Measurements from ENCODE around the gene FAS.

The FAS gene

GRCh38 chr10:89035461-89035860, 44.9 kb downstream of the FAS start:
- DNase-seq (ENCODE audit: low read depth) = no peak

DNA sequence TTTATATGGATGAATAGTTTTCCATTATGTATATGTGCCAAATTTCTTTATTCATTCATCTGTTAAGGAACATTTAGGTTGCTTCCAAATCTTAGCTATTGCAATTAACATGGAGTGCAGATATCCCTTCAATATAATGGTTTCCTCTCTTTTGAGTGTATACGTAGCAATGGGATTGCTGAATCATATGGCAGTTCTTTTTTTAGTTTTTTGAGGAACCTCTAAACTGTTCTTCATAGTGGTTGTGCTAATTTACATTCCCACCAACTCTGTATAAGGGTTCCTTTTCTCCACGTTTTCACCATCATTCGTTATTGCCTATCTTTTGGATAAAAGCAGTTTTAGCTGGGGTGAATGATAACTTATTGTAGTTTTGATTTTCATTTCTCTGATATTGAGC, 46.5 kb downstream of the FAS start:
- DNase-seq (ENCODE audit: low read depth) = no peak

DNA sequence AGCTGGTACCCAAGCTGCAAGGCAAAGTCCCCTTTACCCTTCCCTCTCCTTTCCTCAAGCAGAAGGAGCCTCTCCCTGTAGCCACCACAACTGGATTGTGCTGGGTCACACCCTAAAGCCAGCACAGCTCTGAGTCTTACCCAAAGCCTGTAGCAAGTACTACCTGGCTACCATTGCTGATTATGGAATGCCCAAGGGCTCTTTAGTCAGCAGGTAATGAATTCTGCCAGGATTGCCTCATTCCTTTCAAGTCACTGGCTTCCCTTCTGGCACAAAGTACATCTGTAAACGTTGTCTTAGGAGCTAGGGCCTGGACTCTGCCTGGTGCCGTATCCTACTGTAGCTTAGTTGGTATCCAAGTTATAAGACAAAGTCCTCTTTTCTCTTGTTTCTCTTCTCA, 52.0 kb downstream of the FAS start:
- no peak for DNase-seq (ENCODE audit: low read depth)

DNA sequence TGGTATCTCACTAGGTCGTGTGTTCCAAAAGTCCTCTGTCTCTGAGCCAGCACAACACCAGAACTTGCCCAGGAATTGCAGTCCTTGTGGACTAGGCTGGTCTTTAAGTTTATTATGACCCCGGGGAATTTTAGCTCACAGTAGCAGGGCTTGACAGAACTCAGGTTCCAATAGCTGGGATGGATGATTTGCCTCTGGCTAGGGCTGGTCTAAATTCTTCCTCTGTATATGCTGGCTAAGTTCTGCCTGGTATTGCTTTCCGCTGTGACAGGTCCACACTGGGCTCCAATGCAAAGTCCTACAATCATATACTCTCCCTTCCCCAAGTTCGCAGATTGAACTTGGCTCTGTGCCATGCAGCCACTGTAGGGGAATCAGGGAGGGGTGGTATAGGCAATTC, 52.5 kb downstream of the FAS start:
- no peak for DNase-seq (ENCODE audit: low read depth)

GRCh38 chr10:89047397-89047796, 56.8 kb downstream of the FAS start:
- no peak for DNase-seq (ENCODE audit: low read depth)

DNA sequence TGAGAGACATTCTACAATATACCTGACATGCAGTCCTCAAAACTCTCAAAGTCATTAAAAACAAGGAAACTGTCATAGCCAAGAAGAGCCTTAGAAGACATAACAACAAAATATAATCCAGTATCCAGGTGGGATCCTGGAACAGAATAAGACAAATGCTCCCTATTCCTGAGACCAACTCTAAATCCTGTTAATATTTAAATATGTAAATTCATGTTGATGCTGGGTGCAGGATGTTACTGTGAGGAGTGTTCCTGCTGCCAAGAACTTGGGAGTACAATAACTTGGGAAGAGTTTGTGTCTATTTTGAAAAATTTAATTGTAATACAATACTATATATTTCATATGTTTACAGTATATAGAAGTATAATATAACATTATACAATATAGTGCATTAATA, 61.0 kb downstream of the FAS start:
- no peak for DNase-seq (ENCODE audit: low read depth)

GRCh38 chr10:89053555-89053954, 63.0 kb downstream of the FAS start:
- DNase-seq (ENCODE audit: low read depth) = no peak

DNA sequence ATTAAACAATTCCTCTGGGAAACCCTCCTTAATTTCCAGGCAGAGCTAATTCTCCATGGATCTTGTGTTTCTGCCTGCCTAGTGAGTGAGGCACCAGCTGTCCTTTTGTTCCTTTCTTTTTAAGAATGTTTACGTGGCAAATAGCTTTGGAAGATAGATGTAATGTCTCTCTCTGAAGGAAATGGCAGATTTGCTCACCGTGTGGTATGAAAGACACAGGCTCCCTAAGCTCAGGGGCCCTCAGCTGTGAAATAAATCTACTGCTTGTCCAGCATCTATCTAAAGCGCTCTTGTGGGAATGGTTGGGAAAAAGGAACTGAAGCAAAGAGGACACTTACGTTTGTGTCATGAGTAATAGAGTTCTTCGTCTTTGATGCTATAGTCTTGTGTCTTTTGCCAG, 64.6 kb downstream of the FAS start:
- DNase-seq (ENCODE audit: low read depth) = no peak

DNA sequence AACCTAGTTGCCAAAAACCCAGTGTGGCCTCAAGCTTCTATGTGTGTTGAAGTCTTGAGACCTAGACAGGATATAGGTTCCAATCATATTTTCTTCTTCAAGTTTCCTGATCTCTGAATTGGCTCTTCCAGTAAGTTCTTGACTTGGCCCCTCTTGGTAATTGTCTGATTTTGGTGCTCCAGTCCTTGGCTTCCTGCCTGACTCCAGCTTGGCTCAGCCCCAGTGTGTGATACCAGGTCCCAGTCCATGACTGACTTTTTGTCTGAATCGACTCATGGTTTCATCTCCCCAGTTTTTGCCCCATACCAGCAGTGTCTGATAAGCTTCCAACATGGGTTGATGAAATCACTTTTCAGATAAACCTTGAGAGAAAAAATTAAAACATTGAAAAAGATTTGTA, 72.3 kb downstream of the FAS start:
- no peak for DNase-seq (ENCODE audit: low read depth)

DNA sequence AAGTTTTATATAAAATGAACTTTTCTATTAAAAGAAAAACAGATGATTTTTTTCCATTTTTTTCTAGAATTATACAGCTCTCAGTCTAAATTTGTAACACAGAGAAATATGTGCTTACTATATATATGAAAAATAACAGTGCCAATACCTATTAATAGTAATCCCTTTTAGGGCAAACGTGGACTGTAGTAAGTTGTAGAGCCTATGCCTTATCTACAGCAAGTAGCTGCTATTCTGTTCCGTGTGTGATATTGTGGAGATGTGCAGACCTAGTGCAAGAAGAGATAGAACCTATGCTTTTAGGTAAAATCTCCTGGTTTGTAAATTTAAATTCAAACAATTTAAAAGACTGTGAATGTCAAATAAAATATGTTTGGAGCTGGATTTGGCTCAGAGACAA, 72.9 kb downstream of the FAS start:
- DNase-seq (ENCODE audit: low read depth) = no peak

- no peak for DNase-seq (ENCODE audit: low read depth)
Observed at GRCh38 chr10:89064748-89065147, 74.2 kb downstream of the FAS start.
